ENCODE data around the gene HAVCR2. TPM values are rescaled to one million over a fixed set of nuclear protein-coding genes. Genes with fewer than 3 reads are reported as not detected.

HAVCR2 gene
- total RNA-seq, 1 donor from 2014 or later: 1.5 TPM

DNA sequence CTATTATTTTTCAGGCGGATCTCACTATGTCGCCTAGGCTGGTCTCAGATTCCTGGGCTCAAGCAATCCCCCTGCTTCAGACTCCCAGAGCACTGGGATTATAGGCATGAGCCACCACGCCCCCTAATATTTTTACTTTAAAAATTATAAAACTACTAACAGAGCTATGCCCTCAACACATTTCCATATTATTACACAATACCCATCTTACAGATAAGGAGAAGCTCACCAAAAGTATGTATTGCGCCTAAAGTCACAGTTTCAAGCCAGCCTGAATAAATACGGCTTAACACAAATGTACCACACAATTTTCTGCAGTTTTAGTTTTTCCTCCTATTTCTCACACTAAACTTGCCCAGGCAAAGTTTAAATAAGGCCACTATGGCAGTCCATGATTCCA is 40.1 kb downstream of the HAVCR2 start:
- no peaks in the 10 kb centered on the region for H3K36me3 ChIP-seq (ENCODE audit: control insufficient read depth, insufficient read depth, low read length)
- no peak for DNase-seq (ENCODE audit: low read depth)
- TF ChIP-seq, protein P1, sequence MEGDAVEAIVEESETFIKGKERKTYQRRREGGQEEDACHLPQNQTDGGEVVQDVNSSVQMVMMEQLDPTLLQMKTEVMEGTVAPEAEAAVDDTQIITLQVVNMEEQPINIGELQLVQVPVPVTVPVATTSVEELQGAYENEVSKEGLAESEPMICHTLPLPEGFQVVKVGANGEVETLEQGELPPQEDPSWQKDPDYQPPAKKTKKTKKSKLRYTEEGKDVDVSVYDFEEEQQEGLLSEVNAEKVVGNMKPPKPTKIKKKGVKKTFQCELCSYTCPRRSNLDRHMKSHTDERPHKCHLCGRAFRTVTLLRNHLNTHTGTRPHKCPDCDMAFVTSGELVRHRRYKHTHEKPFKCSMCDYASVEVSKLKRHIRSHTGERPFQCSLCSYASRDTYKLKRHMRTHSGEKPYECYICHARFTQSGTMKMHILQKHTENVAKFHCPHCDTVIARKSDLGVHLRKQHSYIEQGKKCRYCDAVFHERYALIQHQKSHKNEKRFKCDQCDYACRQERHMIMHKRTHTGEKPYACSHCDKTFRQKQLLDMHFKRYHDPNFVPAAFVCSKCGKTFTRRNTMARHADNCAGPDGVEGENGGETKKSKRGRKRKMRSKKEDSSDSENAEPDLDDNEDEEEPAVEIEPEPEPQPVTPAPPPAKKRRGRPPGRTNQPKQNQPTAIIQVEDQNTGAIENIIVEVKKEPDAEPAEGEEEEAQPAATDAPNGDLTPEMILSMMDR (IDR thresholded peaks at IDR 0.05; ENCODE audit: insufficient read depth, low read length, poor library complexity, severe bottlenecking): no peak
- H3K27me3 ChIP-seq (ENCODE audit: control insufficient read depth, insufficient read depth, low read length): no peaks in the 10 kb centered on the region
- H3K4me3 ChIP-seq (ENCODE audit: low read depth, low read length): no peak overlapping the region

DNA sequence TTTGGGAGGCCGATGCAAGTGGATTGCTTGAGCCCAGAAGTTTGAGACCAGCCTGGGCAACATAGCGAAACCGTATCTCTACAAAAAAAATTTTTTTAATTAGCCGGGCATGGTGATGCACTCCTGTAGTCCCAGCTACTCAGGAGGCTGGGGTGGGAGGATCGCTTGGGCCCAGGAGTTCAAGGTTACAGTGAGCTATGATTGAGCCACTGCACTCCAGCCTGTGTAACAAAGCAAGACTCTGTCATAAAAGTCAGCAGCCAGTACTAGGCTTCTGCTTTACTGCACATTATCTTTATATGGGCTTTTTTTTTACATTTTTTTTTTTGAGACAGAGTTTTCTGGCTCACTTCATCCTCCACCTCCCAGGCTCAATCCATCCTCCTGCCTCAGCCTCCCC is 40.5 kb downstream of the HAVCR2 start:
- Histone ChIP-seq H3K4me3 (ENCODE audit: low read depth, low read length) (no peak overlapping the region), H3K36me3 (ENCODE audit: control insufficient read depth, insufficient read depth, low read length) (no peaks in the 10 kb centered on the region), H3K27me3 (ENCODE audit: control insufficient read depth, insufficient read depth, low read length) (no peaks in the 10 kb centered on the region)
- TF ChIP-seq, protein P1 (IDR thresholded peaks at IDR 0.05; ENCODE audit: insufficient read depth, low read length, poor library complexity, severe bottlenecking): no peak
- DNase-seq (ENCODE audit: low read depth): no peak

DNA sequence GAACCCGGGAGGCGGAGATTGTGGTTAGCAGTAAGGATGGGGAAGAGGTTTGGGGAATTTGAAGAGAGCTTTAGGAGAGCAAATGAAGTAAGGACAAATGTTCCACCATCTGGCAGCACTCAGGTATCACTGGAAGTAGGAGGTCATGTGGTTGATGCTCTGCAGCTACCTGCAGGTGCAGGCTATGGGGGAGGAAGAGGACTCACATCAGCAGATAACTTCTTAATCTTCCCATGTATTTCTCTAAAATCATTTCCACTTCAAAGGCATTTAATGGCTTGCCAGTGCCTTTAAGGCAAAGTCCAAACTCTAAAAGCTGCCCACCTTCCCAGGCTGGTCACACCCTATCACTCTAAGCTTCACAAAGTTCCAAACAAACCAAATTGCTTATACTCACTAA is 41.8 kb downstream of the HAVCR2 start:
- no peaks in the 10 kb centered on the region for H3K27me3 ChIP-seq (ENCODE audit: control insufficient read depth, insufficient read depth, low read length)
- TF ChIP-seq, protein P1 (IDR thresholded peaks at IDR 0.05; ENCODE audit: insufficient read depth, low read length, poor library complexity, severe bottlenecking): no peak
- H3K4me3 ChIP-seq (ENCODE audit: low read depth, low read length): no peak overlapping the region
- no peaks in the 10 kb centered on the region for H3K36me3 ChIP-seq (ENCODE audit: control insufficient read depth, insufficient read depth, low read length)
- DNase-seq (ENCODE audit: low read depth): no peak

DNA sequence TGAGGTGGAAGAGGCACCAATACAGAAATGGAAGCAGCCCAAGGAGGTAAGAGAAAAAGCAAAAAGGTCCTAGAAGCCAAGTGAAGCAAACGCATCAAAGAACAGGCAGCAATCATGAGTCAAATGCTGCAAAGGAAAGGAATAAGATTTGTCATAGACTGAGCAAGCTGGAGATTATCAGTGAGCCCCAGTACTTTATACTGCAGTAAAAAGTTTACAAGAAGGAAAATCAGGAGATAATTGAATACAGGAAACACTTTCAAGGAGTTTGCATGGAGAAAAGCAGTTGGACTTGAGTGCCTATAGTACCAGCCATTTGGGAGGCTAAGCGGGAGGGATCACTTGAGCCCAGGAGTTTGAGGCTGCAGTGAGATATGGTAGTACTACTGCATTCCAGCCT is 42.8 kb downstream of the HAVCR2 start:
- Histone ChIP-seq H3K4me3 (ENCODE audit: low read depth, low read length) (no peak overlapping the region), H3K27me3 (ENCODE audit: control insufficient read depth, insufficient read depth, low read length) (no peaks in the 10 kb centered on the region), H3K36me3 (ENCODE audit: control insufficient read depth, insufficient read depth, low read length) (no peaks in the 10 kb centered on the region)
- no peak for DNase-seq (ENCODE audit: low read depth)
- TF ChIP-seq, protein P1 (IDR thresholded peaks at IDR 0.05; ENCODE audit: insufficient read depth, low read length, poor library complexity, severe bottlenecking): no peak

DNA sequence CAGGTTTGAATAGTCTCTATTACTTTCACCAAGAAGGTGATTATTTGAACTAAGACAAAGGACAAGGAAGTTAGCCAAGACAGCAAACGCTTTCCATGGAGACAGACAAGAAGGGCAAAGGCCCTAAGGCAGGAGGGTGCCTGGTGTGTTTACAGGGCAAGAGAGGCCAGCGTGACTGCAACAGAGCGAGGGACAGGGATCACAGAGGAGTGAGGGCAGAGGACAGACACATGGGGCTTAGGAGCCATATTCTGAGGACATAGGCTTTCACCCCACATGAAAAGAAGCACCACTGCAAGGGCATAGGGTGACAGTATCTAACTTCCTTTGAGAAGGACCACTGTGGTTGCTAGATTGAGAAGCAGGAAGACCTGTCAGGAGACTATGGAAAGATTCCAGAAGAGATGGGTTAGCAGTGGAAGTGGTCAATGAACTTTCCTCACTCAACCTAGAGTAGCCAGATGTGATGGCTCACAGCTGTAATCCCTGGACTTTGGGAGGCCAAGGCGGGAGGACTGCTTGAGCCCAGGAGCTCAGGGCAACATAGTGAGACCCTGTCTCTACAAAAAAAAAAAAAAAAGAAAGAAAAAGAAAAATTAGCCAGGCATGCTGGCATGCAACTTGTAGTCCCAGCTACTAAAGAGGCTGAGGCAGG is 44.9 kb downstream of the HAVCR2 start:
- no peak overlapping the region for H3K4me3 ChIP-seq (ENCODE audit: low read depth, low read length)
- no peak for DNase-seq (ENCODE audit: low read depth)
- no peaks in the 10 kb centered on the region for H3K36me3 ChIP-seq (ENCODE audit: control insufficient read depth, insufficient read depth, low read length)
- TF ChIP-seq, protein P1 (IDR thresholded peaks at IDR 0.05; ENCODE audit: insufficient read depth, low read length, poor library complexity, severe bottlenecking): no peak
- no peaks in the 10 kb centered on the region for H3K27me3 ChIP-seq (ENCODE audit: control insufficient read depth, insufficient read depth, low read length)

DNA sequence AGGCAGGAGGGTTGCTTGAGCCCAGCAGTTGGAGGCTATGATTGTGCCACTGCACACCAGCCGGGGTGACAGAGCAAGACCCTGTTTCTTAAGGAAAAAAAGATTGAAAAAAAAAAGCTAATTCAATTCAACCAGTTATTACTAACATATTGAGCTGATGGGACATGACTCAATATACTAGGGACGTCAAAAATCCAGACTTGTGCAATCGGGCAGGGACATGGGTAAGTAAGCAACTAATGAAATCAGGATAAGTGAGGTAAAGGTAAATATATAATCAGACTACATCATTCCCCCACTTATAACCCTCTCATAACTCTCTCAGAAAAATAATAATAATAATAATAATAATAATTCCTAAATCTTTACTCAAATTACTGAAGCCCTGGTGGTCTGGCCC is 49.0 kb downstream of the HAVCR2 start:
- Histone ChIP-seq H3K4me3 (ENCODE audit: low read depth, low read length) (no peak overlapping the region), H3K36me3 (ENCODE audit: control insufficient read depth, insufficient read depth, low read length) (no peaks in the 10 kb centered on the region), H3K27me3 (ENCODE audit: control insufficient read depth, insufficient read depth, low read length) (no peaks in the 10 kb centered on the region)
- no peak for DNase-seq (ENCODE audit: low read depth)
- TF ChIP-seq, protein P1 (IDR thresholded peaks at IDR 0.05; ENCODE audit: insufficient read depth, low read length, poor library complexity, severe bottlenecking): no peak

Data from kidney epithelial cell (primary cell).